Measurements from ENCODE around the gene NIBAN1. TPM values are rescaled to one million over a fixed set of nuclear protein-coding genes. Genes with fewer than 3 reads are reported as not detected.
"Not testable (repeated sequence)": the region's sequence is repeated elsewhere in the genome, so short reads cannot be mapped to it uniquely, and the experiment has no call there.

Gene NIBAN1
- polyA plus RNA-seq, 1 donor, result 48.1 TPM

GRCh38 chr1:184973272-184974055, 844 bp downstream of the NIBAN1 start:
- no peak for DNase-seq (ENCODE audit: low read depth)

GRCh38 chr1:184972315-184973055, 1.8 kb downstream of the NIBAN1 start:
- no peak for DNase-seq (ENCODE audit: low read depth)

GRCh38 chr1:184971522-184972265, 2.6 kb downstream of the NIBAN1 start:
- DNase-seq (ENCODE audit: low read depth), result no peak

GRCh38 chr1:184970691-184971161, 3.6 kb downstream of the NIBAN1 start:
- no peak for DNase-seq (ENCODE audit: low read depth)

- DNase-seq (ENCODE audit: low read depth), result no peak
Measured at GRCh38 chr1:184966989-184967388, 7.3 kb downstream of the NIBAN1 start.

GRCh38 chr1:184965944-184966860, 8.1 kb downstream of the NIBAN1 start:
- DNase-seq (ENCODE audit: low read depth), result no peak

GRCh38 chr1:184965439-184965838, 8.9 kb downstream of the NIBAN1 start:
- no peak for DNase-seq (ENCODE audit: low read depth)

- DNase-seq (ENCODE audit: low read depth), result no peak
Measured at GRCh38 chr1:184959626-184960025, 14.7 kb downstream of the NIBAN1 start.

GRCh38 chr1:184958554-184959353, 15.6 kb downstream of the NIBAN1 start:
- DNase-seq (ENCODE audit: low read depth), result no peak

GRCh38 chr1:184957901-184958300, 16.4 kb downstream of the NIBAN1 start:
- DNase-seq (ENCODE audit: low read depth), result not testable (repeated sequence)

- no peak for DNase-seq (ENCODE audit: low read depth)
Measured at GRCh38 chr1:184956999-184957700, 17.2 kb downstream of the NIBAN1 start.

GRCh38 chr1:184954232-184954995, 19.9 kb downstream of the NIBAN1 start:
- no peak for DNase-seq (ENCODE audit: low read depth)

- DNase-seq (ENCODE audit: low read depth), result no peak
Measured at GRCh38 chr1:184953600-184954219, 20.6 kb downstream of the NIBAN1 start.

GRCh38 chr1:184952428-184952827, 21.9 kb downstream of the NIBAN1 start:
- DNase-seq (ENCODE audit: low read depth), result no peak

- no peak for DNase-seq (ENCODE audit: low read depth)
Measured at GRCh38 chr1:184951788-184952187, 22.5 kb downstream of the NIBAN1 start.

- no peak for DNase-seq (ENCODE audit: low read depth)
Measured at GRCh38 chr1:184950906-184951305, 23.4 kb downstream of the NIBAN1 start.

GRCh38 chr1:184950227-184950626, 24.1 kb downstream of the NIBAN1 start:
- no peak for DNase-seq (ENCODE audit: low read depth)

- no peak for DNase-seq (ENCODE audit: low read depth)
Measured at GRCh38 chr1:184947497-184948256, 26.6 kb downstream of the NIBAN1 start.
